Neural cell (in vitro differentiated cells): Measurements from ENCODE around the gene PDHA1.

Experiments
- CTCF ChIP-seq: fragments of 450-650 bp; IDR thresholded peaks from 2 replicates; pipeline ENCODE4 v1.5.1; 2014; ENCODE audit warnings: antibody characterized with exemption, mild to moderate bottlenecking, moderate library complexity; ENCODE audit not compliant: poor library complexity, severe bottlenecking
- EP300 ChIP-seq: fragments of 450-650 bp; conservative IDR thresholded peaks from 2 replicates; pipeline ENCODE4 v1.6.1; 2014; ENCODE audit warnings: antibody characterized with exemption, mild to moderate bottlenecking, moderate library complexity; ENCODE audit not compliant: poor library complexity, severe bottlenecking
- MXI1 ChIP-seq: fragments of 450-650 bp; conservative IDR thresholded peaks from 2 replicates; pipeline ENCODE4 v1.6.1; 2014; ENCODE audit warnings: antibody characterized with exemption, mild to moderate bottlenecking; ENCODE audit not compliant: poor library complexity, severe bottlenecking
- POLR2AphosphoS5 ChIP-seq: IDR thresholded peaks from 2 replicates; pipeline ENCODE4 v1.6.1; 2012
- REST ChIP-seq: IDR thresholded peaks from 2 replicates; pipeline ENCODE4 v1.6.1; 2012; ENCODE audit warnings: borderline replicate concordance
- SMC3 ChIP-seq: fragments of 450-650 bp; conservative IDR thresholded peaks from 2 replicates; pipeline ENCODE4 v1.6.1; 2014; ENCODE audit warnings: antibody characterized with exemption, mild to moderate bottlenecking, moderate library complexity; ENCODE audit not compliant: poor library complexity
- TAF1 ChIP-seq: IDR thresholded peaks from 2 replicates; pipeline ENCODE4 v1.6.1; 2012; ENCODE audit warnings: low read depth

DNA sequence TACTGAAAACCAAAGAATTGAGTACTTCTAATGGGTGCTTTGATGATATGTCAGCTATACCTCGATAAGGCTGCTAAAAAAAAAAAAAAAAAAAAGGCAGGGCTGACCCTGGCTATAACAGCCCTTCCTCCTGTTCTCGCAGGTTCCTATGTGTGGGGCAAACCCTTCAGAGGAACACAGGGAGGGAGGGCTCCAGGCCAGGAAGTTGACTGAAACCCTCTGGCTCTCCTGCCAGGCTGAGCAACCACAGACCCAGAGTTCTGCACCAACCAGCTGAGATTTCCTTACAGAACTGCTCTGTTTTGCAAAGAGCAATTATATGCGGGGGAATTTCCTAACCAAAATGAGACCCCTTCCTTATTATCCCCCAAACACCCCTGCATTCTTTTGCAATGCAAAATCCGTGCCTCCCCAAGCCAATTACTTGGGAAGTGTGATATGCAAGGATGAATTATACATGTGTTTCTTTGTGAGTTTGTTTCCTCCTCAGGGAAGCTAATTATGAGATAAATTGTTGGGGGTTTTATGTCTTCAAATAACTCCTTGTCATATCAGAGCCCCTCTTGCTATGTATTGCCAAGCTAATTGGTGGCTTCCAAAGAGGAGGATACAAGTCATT is 45.6 kb downstream of the PDHA1 start:
- TF ChIP-seq CTCF (no peak), POLR2AphosphoS5 (no peak), TAF1 (no peak), EP300 (no peak), REST (no peak), SMC3 (no peak), MXI1 (no peak)
